Karpas-422 (cell line): ENCODE measurements around the gene C1orf116. TPM values are rescaled to one million over a fixed set of nuclear protein-coding genes. Genes with fewer than 3 reads are reported as not detected.

Source experiments
- DNase-seq: peaks from one replicate; pipeline ENCODE4 v3.0.0-alpha.2; 2015
- H2AFZ ChIP-seq: fragments of 200-600 bp; sonication (generic); 2 replicates; pipeline ENCODE4 v1.6.1; 2014; ENCODE audit warnings: antibody characterized with exemption, low read length, mixed read lengths
- H3K27ac ChIP-seq: fragments of 200-600 bp; sonication (generic); 2 replicates; pipeline ENCODE4 v1.5.1; 2014; ENCODE audit warnings: mild to moderate bottlenecking, low read length, moderate library complexity
- H3K27me3 ChIP-seq: fragments of 200-600 bp; sonication (generic); 2 replicates; pipeline ENCODE4 v1.6.1; 2014; ENCODE audit warnings: low read length, mixed read lengths
- H3K36me3 ChIP-seq: fragments of 200-600 bp; sonication (generic); 2 replicates; pipeline ENCODE4 v1.6.1; 2014; ENCODE audit warnings: low read length, mixed read lengths; ENCODE audit not compliant: insufficient read depth
- H3K4me1 ChIP-seq: fragments of 200-600 bp; sonication (generic); 2 replicates; pipeline ENCODE4 v1.6.1; 2014; ENCODE audit warnings: mild to moderate bottlenecking, low read length, mixed read lengths
- H3K4me2 ChIP-seq: fragments of 200-600 bp; sonication (generic); 2 replicates; pipeline ENCODE4 v1.6.1; 2014; ENCODE audit warnings: low read length, low read depth, mild to moderate bottlenecking; ENCODE audit not compliant: poor library complexity, severe bottlenecking
- H3K4me3 ChIP-seq: fragments of 200-600 bp; sonication (generic); 2 replicates; pipeline ENCODE4 v1.5.1; 2014; ENCODE audit warnings: mild to moderate bottlenecking, antibody characterized with exemption, low read length, mixed read lengths
- H3K79me2 ChIP-seq: fragments of 200-600 bp; sonication (generic); 2 replicates; pipeline ENCODE4 v1.6.1; 2014; ENCODE audit warnings: mild to moderate bottlenecking, low read length, mixed read lengths
- H3K9ac ChIP-seq: fragments of 200-600 bp; sonication (generic); 2 replicates; pipeline ENCODE4 v1.6.0; 2014; ENCODE audit warnings: low read length
- H3K9me2 ChIP-seq: fragments of 200-600 bp; sonication (generic), shearing (Covaris generic); replicated peaks from 2 replicates; pipeline ENCODE4 v1.6.0; 2014; ENCODE audit warnings: mild to moderate bottlenecking, low read length, moderate library complexity; ENCODE audit not compliant: insufficient read depth
- H3K9me3 ChIP-seq: fragments of 300-700, 200-600 bp; sonication (generic); 2 replicates; pipeline ENCODE4 v1.6.1; 2014; ENCODE audit warnings: low read length, mixed read lengths
- H4K20me1 ChIP-seq: fragments of 200-600 bp; sonication (generic); 2 replicates; pipeline ENCODE4 v1.6.1; 2014; ENCODE audit warnings: mild to moderate bottlenecking, antibody characterized with exemption, low read length, low read depth; ENCODE audit not compliant: insufficient read depth
- total RNA-seq: library from RNA; depleted of rRNA; stranded (reverse); fragments of >200 nt; shearing (Covaris generic); gene quantifications from 2 replicates; pipeline ENCODE4 v1.2.3, GENCODE V29; 2014; ENCODE audit warnings: low replicate concordance

Gene C1orf116
- total RNA-seq, 1 experiment from 2014 or later = not detected

DNA sequence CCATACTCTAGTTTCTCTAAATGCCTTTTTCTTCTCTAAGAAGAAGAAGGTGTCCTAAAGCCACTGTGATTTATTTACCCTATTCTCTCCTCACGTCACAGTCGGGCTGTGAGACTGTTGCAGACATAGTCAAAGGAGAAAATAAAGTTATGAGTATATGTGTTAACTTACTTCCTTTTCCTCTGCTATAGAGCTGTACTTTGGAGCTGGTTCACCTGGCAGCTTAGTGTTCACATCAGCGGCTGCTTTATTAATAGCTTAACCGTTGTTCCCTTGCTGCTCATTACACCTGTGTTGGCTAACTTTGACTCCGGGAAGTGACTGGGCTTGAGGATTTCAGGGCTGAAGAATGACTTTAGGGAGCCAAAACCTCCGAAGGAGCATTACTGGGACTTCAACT is 24.1 kb upstream of the C1orf116 start:
- no peak overlapping the region for H3K9ac ChIP-seq
- no peak overlapping the region for H3K4me3 ChIP-seq
- no peaks in the 10 kb centered on the region for H3K9me3 ChIP-seq
- no peaks in the 10 kb centered on the region for H3K9me2 ChIP-seq
- DNase-seq = no peak
- H4K20me1 ChIP-seq = no peaks in the 10 kb centered on the region
- no peaks in the 10 kb centered on the region for H3K79me2 ChIP-seq
- H2AFZ ChIP-seq = no peak overlapping the region
- no peak overlapping the region for H3K27ac ChIP-seq
- H3K4me2 ChIP-seq = no peak overlapping the region
- H3K36me3 ChIP-seq = no peaks in the 10 kb centered on the region
- no peaks in the 10 kb centered on the region for H3K4me1 ChIP-seq
- H3K27me3 ChIP-seq = no peaks in the 10 kb centered on the region

DNA sequence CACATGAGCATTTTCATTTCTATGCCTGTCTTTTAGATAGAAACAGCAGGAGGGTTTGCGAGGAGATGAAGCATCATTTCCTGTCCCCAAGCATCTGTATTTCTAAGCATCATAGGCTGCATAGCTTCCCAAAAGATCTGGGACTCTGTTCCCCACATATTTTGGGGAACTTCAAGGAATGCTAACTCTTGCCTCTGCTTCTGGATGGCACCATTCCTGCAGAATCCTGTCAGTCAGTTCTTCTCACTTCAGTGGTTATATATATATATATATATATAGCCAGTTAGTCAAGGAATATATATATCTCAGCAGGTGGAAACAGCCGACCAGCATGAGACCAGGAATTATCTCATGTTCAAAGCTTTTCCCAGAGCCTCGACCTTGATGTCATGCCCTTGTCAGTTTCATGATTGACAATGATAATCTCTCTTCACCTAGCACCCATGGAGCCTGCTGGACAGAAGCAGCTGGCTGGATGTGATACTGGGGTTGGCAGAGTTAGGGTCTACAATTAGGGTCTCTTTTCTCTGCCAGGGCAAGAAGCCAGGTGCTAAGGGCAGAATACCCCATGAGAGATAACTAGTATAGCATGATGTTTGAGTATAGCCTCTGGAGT is 22.9 kb upstream of the C1orf116 start:
- no peaks in the 10 kb centered on the region for H3K9me3 ChIP-seq
- H3K27ac ChIP-seq = no peak overlapping the region
- no peak overlapping the region for H3K4me2 ChIP-seq
- H3K9ac ChIP-seq = no peak overlapping the region
- H3K4me1 ChIP-seq = no peaks in the 10 kb centered on the region
- no peaks in the 10 kb centered on the region for H3K79me2 ChIP-seq
- H2AFZ ChIP-seq = no peak overlapping the region
- no peaks in the 10 kb centered on the region for H3K27me3 ChIP-seq
- no peaks in the 10 kb centered on the region for H4K20me1 ChIP-seq
- DNase-seq = no peak
- no peaks in the 10 kb centered on the region for H3K36me3 ChIP-seq
- H3K9me2 ChIP-seq = no peaks in the 10 kb centered on the region
- H3K4me3 ChIP-seq = no peak overlapping the region

DNA sequence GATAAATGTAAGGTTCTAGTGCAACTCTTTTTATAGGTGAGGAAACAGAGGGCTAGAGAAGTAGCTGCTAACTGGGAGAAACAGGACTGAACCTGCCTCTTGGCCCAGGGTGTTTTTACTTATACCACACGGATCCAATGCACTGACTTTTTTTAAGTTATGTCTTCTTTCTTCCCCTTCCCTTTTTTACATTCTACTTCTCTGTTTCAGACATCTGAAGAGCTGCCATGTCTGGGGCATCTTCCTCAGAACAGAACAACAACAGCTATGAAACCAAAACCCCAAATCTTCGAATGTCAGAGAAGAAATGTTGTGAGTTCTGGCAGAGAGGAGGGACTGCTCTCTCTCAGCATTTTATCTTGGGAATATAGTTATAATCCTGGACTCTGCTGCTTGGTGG is 21.9 kb upstream of the C1orf116 start:
- Histone ChIP-seq H3K9ac (no peak overlapping the region), H3K9me2 (no peaks in the 10 kb centered on the region), H3K27ac (no peak overlapping the region), H4K20me1 (no peaks in the 10 kb centered on the region), H3K36me3 (no peaks in the 10 kb centered on the region), H3K9me3 (no peaks in the 10 kb centered on the region), H3K27me3 (no peaks in the 10 kb centered on the region), H3K79me2 (no peaks in the 10 kb centered on the region), H2AFZ (no peak overlapping the region), H3K4me3 (no peak overlapping the region), H3K4me2 (no peak overlapping the region), H3K4me1 (no peaks in the 10 kb centered on the region)
- no peak for DNase-seq

DNA sequence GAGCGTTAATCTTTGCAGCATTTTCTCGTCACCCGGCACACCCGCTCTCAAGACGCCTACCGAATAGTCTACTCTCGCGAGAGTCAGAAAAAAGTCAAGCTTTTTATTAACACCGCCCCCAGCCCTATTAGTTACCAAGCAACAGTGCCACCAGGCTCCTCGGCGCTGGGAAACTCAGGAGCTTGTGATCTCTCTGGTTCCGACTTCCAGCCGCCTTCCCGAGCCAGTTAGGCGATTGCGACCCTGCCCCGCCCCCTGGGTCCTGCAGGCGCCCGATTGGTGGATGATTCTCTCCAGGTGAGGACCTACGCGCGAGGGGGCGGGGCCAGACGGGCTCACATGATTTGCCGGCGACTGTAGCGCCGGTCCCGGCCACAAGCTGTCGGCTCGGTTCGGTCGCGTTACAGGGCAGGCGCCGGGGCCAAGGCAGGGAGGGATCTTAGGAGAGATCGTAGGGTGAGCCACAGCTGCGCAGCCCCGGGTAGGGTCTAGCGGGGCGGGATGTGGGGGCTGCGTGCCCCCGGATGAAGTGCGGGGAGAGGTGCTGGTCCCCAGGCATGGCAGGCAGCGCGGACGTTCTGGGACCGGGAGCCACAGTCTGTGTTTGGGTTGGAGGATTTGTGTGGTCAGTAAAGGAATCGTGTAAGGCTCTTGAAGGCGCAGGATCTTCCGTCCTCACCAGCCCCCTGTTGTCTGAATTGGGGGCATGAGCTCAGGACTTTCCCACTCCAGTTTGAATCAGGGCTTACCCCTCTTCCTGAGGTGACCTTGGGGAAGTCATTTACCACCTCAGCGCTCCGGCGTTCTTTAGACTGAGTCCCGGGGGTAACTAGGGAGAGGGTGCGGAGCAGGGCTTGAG is 20.6 kb upstream of the C1orf116 start, which contains the start of gene PFKFB2:
Gene PFKFB2, plus strand, starts transcription at position 365 of the 859 bp plus-strand sequence. CDS start 1,443 bp downstream, outside the sequence.
- H3K9me3 ChIP-seq = no peaks in the 10 kb centered on the region
- no peaks in the 10 kb centered on the region for H3K9me2 ChIP-seq
- H3K4me2 ChIP-seq = peak within 1 kb of the TSS; percentile 26
- H3K79me2 ChIP-seq = no peaks in the 10 kb centered on the region
- H4K20me1 ChIP-seq = no peaks in the 10 kb centered on the region
- no peak within 1 kb of the TSS for H2AFZ ChIP-seq
- no peaks in the 10 kb centered on the region for H3K27me3 ChIP-seq
- DNase-seq = no peak
- H3K4me3 ChIP-seq = no peak within 1 kb of the TSS
- no peak within 1 kb of the TSS for H3K27ac ChIP-seq
- H3K4me1 ChIP-seq = no peaks in the 10 kb centered on the region
- H3K36me3 ChIP-seq = no peaks in the 10 kb centered on the region
- H3K9ac ChIP-seq = no peak within 1 kb of the TSS

DNA sequence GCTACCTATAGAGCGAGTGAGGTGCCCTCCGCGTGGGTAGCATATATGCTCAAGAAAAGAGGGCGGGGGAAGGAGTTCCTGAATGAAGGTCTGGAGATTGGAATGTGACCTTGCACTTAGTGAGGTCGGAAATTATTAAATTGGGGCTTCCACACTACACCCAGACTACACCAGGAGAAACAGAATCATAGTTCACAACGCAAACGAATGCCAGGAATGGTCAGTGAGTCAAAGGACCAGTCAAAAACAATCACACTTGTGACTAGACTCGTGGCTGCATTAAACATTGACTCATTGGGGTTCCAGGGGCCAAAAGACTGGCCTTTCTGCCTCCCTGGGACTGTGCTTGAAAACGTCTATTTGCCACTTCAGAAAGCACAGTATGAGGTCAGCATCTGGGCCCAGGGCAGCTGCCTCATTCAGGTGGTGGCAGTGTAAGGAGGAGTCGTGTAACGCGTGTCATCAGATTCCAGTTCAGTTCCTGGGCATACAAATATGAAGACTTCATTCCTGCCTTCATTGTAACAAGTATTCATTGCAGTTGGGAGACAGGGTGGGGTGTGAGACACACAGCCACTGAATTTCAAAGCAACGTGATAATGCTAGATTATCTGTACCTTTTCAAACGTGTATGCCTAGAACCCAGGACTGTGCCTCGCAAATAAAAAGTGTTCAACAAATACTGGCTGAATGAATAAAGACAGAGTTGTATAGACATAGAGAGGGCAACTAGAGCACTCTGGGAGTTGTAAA is 18.8 kb upstream of the C1orf116 start, which contains the start of gene YOD1:
Gene YOD1, minus strand, starts transcription at position 18 of the 753 bp plus-strand sequence. CDS start 178 bp downstream, outside the sequence.
- Histone ChIP-seq H3K79me2 (no peaks in the 10 kb centered on the region), H3K4me1 (no peaks in the 10 kb centered on the region), H3K27me3 (no peaks in the 10 kb centered on the region)

DNA sequence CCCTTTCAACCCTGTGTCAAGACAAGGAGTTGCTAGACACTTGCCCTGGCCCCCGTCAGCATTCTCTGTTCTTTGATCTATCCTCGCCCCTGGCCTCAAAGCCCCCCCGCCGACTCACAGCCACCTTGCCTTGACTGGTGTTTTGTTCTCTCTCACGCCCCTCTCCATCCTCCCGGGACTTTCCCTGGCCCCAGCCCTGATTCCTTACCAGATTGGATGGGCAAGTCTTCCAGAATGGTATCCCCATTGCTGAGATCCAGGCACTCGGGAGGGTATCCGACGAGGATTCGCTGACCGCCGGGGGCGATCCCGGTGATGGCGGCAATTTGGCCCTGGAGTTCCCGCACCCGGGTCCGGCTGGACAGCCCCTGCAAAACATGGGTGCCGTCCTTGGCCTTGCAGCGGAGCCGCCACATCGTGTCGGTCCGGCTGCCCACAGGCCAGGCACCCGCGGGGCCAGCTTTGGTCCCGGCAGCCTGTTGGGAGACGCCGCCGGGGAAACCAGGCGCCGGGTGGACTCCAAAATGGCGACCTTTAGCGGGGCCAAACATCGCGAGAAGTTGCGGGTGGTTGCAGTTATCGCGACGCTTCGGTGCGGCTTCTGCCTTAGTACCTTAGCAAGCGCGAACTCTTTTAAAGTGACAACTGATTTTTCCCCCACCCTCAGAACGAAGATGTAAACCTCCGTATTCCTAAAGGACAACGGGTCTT is 18.1 kb upstream of the C1orf116 start:
- Histone ChIP-seq H3K9me3 (no peaks in the 10 kb centered on the region), H3K27me3 (no peaks in the 10 kb centered on the region), H3K9me2 (no peaks in the 10 kb centered on the region), H3K27ac (no peak overlapping the region), H3K4me3 (no peak overlapping the region), H3K4me2 (no peak overlapping the region), H3K9ac (no peak overlapping the region), H4K20me1 (no peaks in the 10 kb centered on the region), H2AFZ (no peak overlapping the region), H3K36me3 (no peaks in the 10 kb centered on the region), H3K4me1 (no peaks in the 10 kb centered on the region), H3K79me2 (no peaks in the 10 kb centered on the region)
- no peak for DNase-seq

More for the DNA sequence above, 18.8 kb upstream of the C1orf116 start, which contains the start of gene YOD1:
- H4K20me1 ChIP-seq = no peaks in the 10 kb centered on the region
- H2AFZ ChIP-seq = no peak within 1 kb of the TSS
- no peak for DNase-seq
- H3K27ac ChIP-seq = no peak within 1 kb of the TSS
- no peak within 1 kb of the TSS for H3K9ac ChIP-seq
- H3K36me3 ChIP-seq = no peaks in the 10 kb centered on the region
- H3K9me2 ChIP-seq = no peaks in the 10 kb centered on the region
- no peaks in the 10 kb centered on the region for H3K9me3 ChIP-seq
- H3K4me2 ChIP-seq = no peak within 1 kb of the TSS
- no peak within 1 kb of the TSS for H3K4me3 ChIP-seq

DNA sequence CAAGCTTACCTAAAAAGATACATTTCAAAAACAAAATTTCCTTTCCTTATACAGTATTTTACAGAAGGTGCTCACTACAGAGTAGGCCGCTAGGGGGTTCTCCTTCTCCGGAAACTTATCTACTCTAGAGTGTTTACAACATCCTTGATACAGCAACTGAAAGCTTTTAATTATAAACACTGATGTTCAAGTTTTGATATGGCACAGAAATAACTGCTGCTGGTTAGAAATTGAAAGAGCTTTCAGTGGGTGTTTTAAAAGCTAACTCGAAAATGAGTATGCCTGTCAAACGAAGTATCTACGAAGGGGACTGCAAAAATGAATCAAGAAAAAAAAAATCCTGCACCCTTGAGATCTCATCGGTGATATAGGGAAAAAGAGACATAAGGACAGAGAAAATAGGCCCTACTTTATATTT is 17.4 kb upstream of the C1orf116 start:
- Histone ChIP-seq H3K27me3 (no peaks in the 10 kb centered on the region), H3K9me3 (no peaks in the 10 kb centered on the region), H3K4me3 (no peak overlapping the region), H3K36me3 (no peaks in the 10 kb centered on the region), H3K9me2 (no peaks in the 10 kb centered on the region), H4K20me1 (no peaks in the 10 kb centered on the region), H2AFZ (no peak overlapping the region), H3K79me2 (no peaks in the 10 kb centered on the region), H3K27ac (no peak overlapping the region), H3K4me1 (no peaks in the 10 kb centered on the region), H3K4me2 (no peak overlapping the region), H3K9ac (no peak overlapping the region)
- peak; percentile 56 for DNase-seq
